ENCODE results near the gene LRRC74A.

The LRRC74A gene

DNA sequence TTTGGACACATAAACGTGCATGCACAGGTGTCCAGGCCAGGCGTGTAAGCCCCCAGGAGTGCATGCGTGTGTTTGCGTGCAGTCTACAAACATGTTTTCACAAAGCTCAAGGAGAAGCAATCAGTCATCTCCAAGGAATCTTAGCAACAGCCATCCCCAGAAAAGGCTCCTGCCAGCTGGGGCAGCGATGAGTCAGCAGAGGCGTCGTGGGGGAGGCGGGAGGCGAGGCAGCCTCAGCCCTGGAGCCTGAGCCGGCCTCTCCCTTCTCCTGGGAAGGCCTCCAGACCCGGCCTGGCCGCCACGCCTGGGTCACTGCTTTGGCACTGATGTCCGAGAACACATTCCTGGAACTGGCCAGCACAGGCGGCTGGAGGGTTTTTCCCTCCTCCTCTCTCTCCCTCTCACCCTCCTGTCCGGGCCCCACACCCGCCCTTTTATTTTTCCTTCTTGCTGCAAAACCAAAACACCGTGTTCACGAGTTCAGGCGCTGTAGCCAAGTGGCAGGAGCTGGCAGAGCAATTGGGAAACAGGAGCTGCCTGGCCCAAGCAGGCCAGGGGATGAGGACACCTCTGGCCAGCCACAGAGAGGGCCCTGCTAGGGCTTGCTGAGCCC is 92.7 kb downstream of the LRRC74A start:
- TF ChIP-seq CTCF (IDR thresholded peaks at IDR 0.05) (peak; percentile 37), ZFX (IDR thresholded peaks at IDR 0.05; ENCODE audit: borderline replicate concordance) (no peak)
- H3K27ac ChIP-seq, result peak overlapping the region; percentile 77

Data from 22Rv1 (cell line).